Liver (tissue), 9 donors: ENCODE data around the gene REPS2. TPM values are rescaled to one million over a fixed set of nuclear protein-coding genes. Genes with fewer than 3 reads are reported as not detected.

Source experiments
- DNase-seq: peaks from one replicate; pipeline ENCODE4 v3.0.0-alpha.2; 2017; ENCODE audit warnings: low spot score
- H3K27ac ChIP-seq, 2 donors: one replicate each; pipeline ENCODE4 v1.7.0; 2013; ENCODE audit warnings: inconsistent platforms in 2 of 2, low read length in 2 of 2, control low read depth in 1 of 2, low read depth in 1 of 2, mild to moderate bottlenecking in 1 of 2
- H3K27me3 ChIP-seq, 4 donors: one replicate each; pipeline versions ENCODE4 v1.6.1 to v1.7.0; 2013; ENCODE audit warnings: low read length in 3 of 4, inconsistent platforms in 1 of 4, mild to moderate bottlenecking in 1 of 4, moderate library complexity in 1 of 4; ENCODE audit not compliant: control insufficient read depth in 4 of 4, insufficient read depth in 4 of 4
- H3K36me3 ChIP-seq, 4 donors: one replicate each; pipeline versions ENCODE4 v1.6.1 to v1.7.0; 2013; ENCODE audit warnings: low read length in 3 of 4, mild to moderate bottlenecking in 3 of 4, low read depth in 1 of 4, moderate library complexity in 1 of 4; ENCODE audit not compliant: control insufficient read depth in 4 of 4, insufficient read depth in 3 of 4
- H3K4me1 ChIP-seq, 4 donors: one replicate each; pipeline versions ENCODE4 v1.6.1 to v1.7.0; 2013; ENCODE audit warnings: low read length in 3 of 4, mild to moderate bottlenecking in 3 of 4, moderate library complexity in 1 of 4; ENCODE audit not compliant: control insufficient read depth in 4 of 4, insufficient read depth in 4 of 4
- H3K4me3 ChIP-seq, 3 donors: one replicate each; pipeline versions ENCODE4 v1.6.1 to v1.7.0; 2013; ENCODE audit warnings: low read length in 3 of 3, control low read depth in 1 of 3, low read depth in 1 of 3, mild to moderate bottlenecking in 1 of 3
- H3K9ac ChIP-seq, 2 donors: one replicate each; pipeline ENCODE4 v1.7.0; 2013; ENCODE audit warnings: low read length in 2 of 2, mild to moderate bottlenecking in 2 of 2, moderate library complexity in 2 of 2, control low read depth in 1 of 2, low read depth in 1 of 2
- H3K9me3 ChIP-seq, 4 donors: one replicate each; pipeline versions ENCODE4 v1.6.1 to v1.7.0; 2013; ENCODE audit warnings: low read length in 3 of 4; ENCODE audit not compliant: control insufficient read depth in 4 of 4
- ATF3 ChIP-seq: IDR thresholded peaks from 2 replicates; pipeline ENCODE4 v1.6.1; 2016; ENCODE audit warnings: antibody characterized with exemption
- EGR1 ChIP-seq, 2 donors: IDR thresholded peaks; 2 replicates each; pipeline ENCODE4 v1.6.1; 2016 to 2018; ENCODE audit warnings: antibody characterized with exemption in 2 of 2, low read depth in 2 of 2
- FOXA1 ChIP-seq: IDR thresholded peaks from 2 replicates; pipeline ENCODE4 v1.6.1; 2016; ENCODE audit warnings: antibody characterized with exemption
- FOXA2 ChIP-seq: IDR thresholded peaks from 2 replicates; pipeline ENCODE4 v1.6.1; 2016; ENCODE audit warnings: antibody characterized with exemption
- GABPA ChIP-seq, 2 donors: IDR thresholded peaks in 1 of 2; conservative IDR thresholded peaks in 1 of 2; 2 replicates each; pipeline ENCODE4 v1.6.1; 2016; ENCODE audit warnings: antibody characterized with exemption in 2 of 2, mild to moderate bottlenecking in 1 of 2, moderate library complexity in 1 of 2
- HNF4A ChIP-seq, 2 donors: conservative IDR thresholded peaks; 2 replicates each; pipeline ENCODE4 v1.6.1; 2016; ENCODE audit warnings: antibody characterized with exemption in 2 of 2, mild to moderate bottlenecking in 2 of 2
- HNF4G ChIP-seq: IDR thresholded peaks from 2 replicates; pipeline ENCODE4 v1.6.1; 2016; ENCODE audit warnings: antibody characterized with exemption
- JUND ChIP-seq, 2 donors: IDR thresholded peaks; 2 replicates each; pipeline ENCODE4 v1.6.1; 2016; ENCODE audit warnings: antibody characterized with exemption in 2 of 2
- NR2F2 ChIP-seq: IDR thresholded peaks from 2 replicates; pipeline ENCODE4 v1.6.1; 2016; ENCODE audit warnings: antibody characterized with exemption
- RAD21 ChIP-seq, 2 donors: IDR thresholded peaks; 2 replicates each; pipeline ENCODE4 v1.6.1; 2016; ENCODE audit warnings: antibody characterized with exemption in 2 of 2, mild to moderate bottlenecking in 2 of 2
- REST ChIP-seq: IDR thresholded peaks from 2 replicates; pipeline ENCODE4 v1.6.1; 2016; ENCODE audit warnings: antibody characterized with exemption, mild to moderate bottlenecking
- RXRA ChIP-seq, 2 donors: IDR thresholded peaks; 2 replicates each; pipeline ENCODE4 v1.6.1; 2017 to 2018; ENCODE audit warnings: antibody characterized with exemption in 2 of 2, mild to moderate bottlenecking in 1 of 2
- SP1 ChIP-seq: IDR thresholded peaks from 2 replicates; pipeline ENCODE4 v1.6.1; 2018; ENCODE audit warnings: antibody characterized with exemption, mild to moderate bottlenecking
- TAF1 ChIP-seq: conservative IDR thresholded peaks from 2 replicates; pipeline ENCODE4 v1.6.1; 2016; ENCODE audit warnings: antibody characterized with exemption, mild to moderate bottlenecking
- YY1 ChIP-seq: IDR thresholded peaks from 2 replicates; pipeline ENCODE4 v1.6.1; 2016; ENCODE audit warnings: antibody characterized with exemption, mild to moderate bottlenecking
- WGBS: extraction: QIAGEN DNeasy Blood & Tissue Kit; methylation state at CpG from one replicate; pipeline ENCODE4 v1.1.7; 2013; 5-methylcytosine and 5-hydroxymethylcytosine counted together
- polyA plus RNA-seq, 2 donors: library from polyadenylated mRNA; stranded (reverse) in 1 of 2; unstranded in 1 of 2; fragments of 200-250 nt in 1 of 2; fragments of >200 nt in 1 of 2; fragmentation: Nextera tagmentation in 1 of 2; extraction: Ambion mirVana in 1 of 2; gene quantifications; one replicate each; pipeline versions ENCODE4 v1.2.1 to v1.2.3, GENCODE V29; 2013 to 2015
- total RNA-seq, 2 donors: library from RNA; depleted of rRNA; stranded (reverse); fragments of >200 nt; gene quantifications; one replicate each; pipeline ENCODE4 v1.2.3, GENCODE V29; 2014
- TF ChIP-seq, protein P1 (sequence below): fragments of 150-350 bp; IDR thresholded peaks from 2 replicates; pipeline ENCODE4 v1.5.1; 2017; ENCODE audit warnings: improper control_type of control experiment, low read depth, low read length; ENCODE audit not compliant: missing input control
- TF ChIP-seq, protein P2 (sequence below): IDR thresholded peaks from 2 replicates; pipeline ENCODE4 v1.6.1; 2016; ENCODE audit warnings: antibody characterized with exemption
- TF ChIP-seq, protein P3 (sequence below): IDR thresholded peaks from 2 replicates; pipeline ENCODE4 v1.6.1; 2016; ENCODE audit warnings: antibody characterized with exemption
- donor health status: healthy.
- donor health status: healthy.
- donor health status: healthy.
- donor health status: healthy.
- donor health status: healthy.

The REPS2 gene
- total and polyA plus RNA-seq, 4 donors: 3.5 to 10.7 (median 6.2) TPM

- Histone ChIP-seq H3K4me3 (no peak overlapping the region), H3K27me3 (no peaks in the 10 kb centered on the region), H3K27ac (no peak overlapping the region), H3K9me3 (peaks cover 0 to 22% (median 7%) of the 10 kb centered on the region in 4 donors), H3K4me1 (no peaks in the 10 kb centered on the region), H3K36me3 (no peaks in the 10 kb centered on the region), H3K9ac (no peak overlapping the region)
- 90% methylated on average over 1 of the region's 1 CpG for WGBS
- TF ChIP-seq, protein P1, sequence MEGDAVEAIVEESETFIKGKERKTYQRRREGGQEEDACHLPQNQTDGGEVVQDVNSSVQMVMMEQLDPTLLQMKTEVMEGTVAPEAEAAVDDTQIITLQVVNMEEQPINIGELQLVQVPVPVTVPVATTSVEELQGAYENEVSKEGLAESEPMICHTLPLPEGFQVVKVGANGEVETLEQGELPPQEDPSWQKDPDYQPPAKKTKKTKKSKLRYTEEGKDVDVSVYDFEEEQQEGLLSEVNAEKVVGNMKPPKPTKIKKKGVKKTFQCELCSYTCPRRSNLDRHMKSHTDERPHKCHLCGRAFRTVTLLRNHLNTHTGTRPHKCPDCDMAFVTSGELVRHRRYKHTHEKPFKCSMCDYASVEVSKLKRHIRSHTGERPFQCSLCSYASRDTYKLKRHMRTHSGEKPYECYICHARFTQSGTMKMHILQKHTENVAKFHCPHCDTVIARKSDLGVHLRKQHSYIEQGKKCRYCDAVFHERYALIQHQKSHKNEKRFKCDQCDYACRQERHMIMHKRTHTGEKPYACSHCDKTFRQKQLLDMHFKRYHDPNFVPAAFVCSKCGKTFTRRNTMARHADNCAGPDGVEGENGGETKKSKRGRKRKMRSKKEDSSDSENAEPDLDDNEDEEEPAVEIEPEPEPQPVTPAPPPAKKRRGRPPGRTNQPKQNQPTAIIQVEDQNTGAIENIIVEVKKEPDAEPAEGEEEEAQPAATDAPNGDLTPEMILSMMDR: no peak
- TF ChIP-seq JUND (IDR thresholded peaks at IDR 0.05): no peak
- no peak for TF ChIP-seq YY1
- no peak for TF ChIP-seq HNF4G
- TF ChIP-seq HNF4A (conservative IDR thresholded peaks at IDR 0.05): no peak
- no peak for TF ChIP-seq NR2F2
- TF ChIP-seq SP1: no peak
- no peak for TF ChIP-seq GABPA (IDR thresholded peaks at IDR 0.05 in 1 of 2, conservative IDR thresholded peaks at IDR 0.05 in 1 of 2)
- no peak for TF ChIP-seq RXRA (IDR thresholded peaks at IDR 0.05)
- TF ChIP-seq ATF3: no peak
- TF ChIP-seq, protein P2, sequence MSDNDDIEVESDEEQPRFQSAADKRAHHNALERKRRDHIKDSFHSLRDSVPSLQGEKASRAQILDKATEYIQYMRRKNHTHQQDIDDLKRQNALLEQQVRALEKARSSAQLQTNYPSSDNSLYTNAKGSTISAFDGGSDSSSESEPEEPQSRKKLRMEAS: no peak
- TF ChIP-seq RAD21 (IDR thresholded peaks at IDR 0.05): no peak
- no peak for TF ChIP-seq TAF1
- TF ChIP-seq, protein P3, sequence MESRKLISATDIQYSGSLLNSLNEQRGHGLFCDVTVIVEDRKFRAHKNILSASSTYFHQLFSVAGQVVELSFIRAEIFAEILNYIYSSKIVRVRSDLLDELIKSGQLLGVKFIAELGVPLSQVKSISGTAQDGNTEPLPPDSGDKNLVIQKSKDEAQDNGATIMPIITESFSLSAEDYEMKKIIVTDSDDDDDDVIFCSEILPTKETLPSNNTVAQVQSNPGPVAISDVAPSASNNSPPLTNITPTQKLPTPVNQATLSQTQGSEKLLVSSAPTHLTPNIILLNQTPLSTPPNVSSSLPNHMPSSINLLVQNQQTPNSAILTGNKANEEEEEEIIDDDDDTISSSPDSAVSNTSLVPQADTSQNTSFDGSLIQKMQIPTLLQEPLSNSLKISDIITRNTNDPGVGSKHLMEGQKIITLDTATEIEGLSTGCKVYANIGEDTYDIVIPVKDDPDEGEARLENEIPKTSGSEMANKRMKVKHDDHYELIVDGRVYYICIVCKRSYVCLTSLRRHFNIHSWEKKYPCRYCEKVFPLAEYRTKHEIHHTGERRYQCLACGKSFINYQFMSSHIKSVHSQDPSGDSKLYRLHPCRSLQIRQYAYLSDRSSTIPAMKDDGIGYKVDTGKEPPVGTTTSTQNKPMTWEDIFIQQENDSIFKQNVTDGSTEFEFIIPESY: no peak
- no peak for TF ChIP-seq FOXA2
- TF ChIP-seq EGR1 (IDR thresholded peaks at IDR 0.05; ENCODE audit: low read depth in 2 of 2): no peak
- DNase-seq: no peak
These were observed 214.5 kb downstream of the REPS2 start for GRCh38 chrX:17160975-17161374.

DNA sequence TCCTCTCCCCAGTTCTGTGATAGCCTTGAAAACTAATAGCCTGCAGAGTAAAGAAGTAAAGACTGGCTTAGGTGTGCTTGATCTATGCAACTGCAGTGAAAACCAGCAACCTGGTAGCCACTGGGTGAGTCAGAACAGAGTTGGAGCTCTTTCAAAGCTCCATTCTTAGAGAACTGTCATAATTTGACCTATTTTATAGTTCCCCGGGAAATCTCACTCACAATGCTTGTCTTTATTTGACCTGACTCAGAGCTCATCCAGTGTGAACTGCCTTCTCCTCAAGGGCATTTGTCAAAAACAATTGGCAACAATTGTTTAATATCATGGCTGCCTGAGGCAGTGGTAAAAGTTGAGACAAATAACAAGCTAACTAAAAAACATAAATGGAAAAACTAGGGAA lies 215.5 kb downstream of the REPS2 start:
- no peak for TF ChIP-seq GABPA (IDR thresholded peaks at IDR 0.05 in 1 of 2, conservative IDR thresholded peaks at IDR 0.05 in 1 of 2)
- TF ChIP-seq EGR1 (IDR thresholded peaks at IDR 0.05; ENCODE audit: low read depth in 2 of 2): no peak
- TF ChIP-seq FOXA2: no peak
- TF ChIP-seq TAF1: no peak
- TF ChIP-seq RXRA (IDR thresholded peaks at IDR 0.05): no peak
- no peak for TF ChIP-seq NR2F2
- TF ChIP-seq FOXA1: no peak
- TF ChIP-seq, protein P2: no peak
- TF ChIP-seq JUND (IDR thresholded peaks at IDR 0.05): no peak
- TF ChIP-seq HNF4A (conservative IDR thresholded peaks at IDR 0.05): no peak
- no peak for TF ChIP-seq SP1
- no peak for TF ChIP-seq REST
- no peak for TF ChIP-seq RAD21 (IDR thresholded peaks at IDR 0.05)
- TF ChIP-seq, protein P3: no peak
- no peak for TF ChIP-seq ATF3
- TF ChIP-seq, protein P1: no peak
- TF ChIP-seq YY1: no peak
- no peak for TF ChIP-seq HNF4G
- Histone ChIP-seq H3K4me1 (no peaks in the 10 kb centered on the region), H3K9ac (no peak overlapping the region), H3K4me3 (no peak overlapping the region), H3K27me3 (no peaks in the 10 kb centered on the region), H3K36me3 (no peaks in the 10 kb centered on the region), H3K27ac (no peak overlapping the region), H3K9me3 (peaks cover 0 to 22% (median 7%) of the 10 kb centered on the region in 4 donors)
- 94% methylated on average over 1 of the region's 1 CpG for WGBS
- no peak for DNase-seq
